NCI-H2081 (cell line): ENCODE data around the gene DEPDC4.

Experiments
- DNase-seq, 2 experiments: peaks; one replicate each; lab custom pipeline; 2025; lab: John Stamatoyannopoulos, UW

Gene DEPDC4

GRCh38 chr12:100213016-100213891, 53.6 kb downstream of the DEPDC4 start:
- DNase-seq, result no peak

- no peak for DNase-seq
These were observed 55.2 kb downstream of the DEPDC4 start for GRCh38 chr12:100211698-100212097.

DNA sequence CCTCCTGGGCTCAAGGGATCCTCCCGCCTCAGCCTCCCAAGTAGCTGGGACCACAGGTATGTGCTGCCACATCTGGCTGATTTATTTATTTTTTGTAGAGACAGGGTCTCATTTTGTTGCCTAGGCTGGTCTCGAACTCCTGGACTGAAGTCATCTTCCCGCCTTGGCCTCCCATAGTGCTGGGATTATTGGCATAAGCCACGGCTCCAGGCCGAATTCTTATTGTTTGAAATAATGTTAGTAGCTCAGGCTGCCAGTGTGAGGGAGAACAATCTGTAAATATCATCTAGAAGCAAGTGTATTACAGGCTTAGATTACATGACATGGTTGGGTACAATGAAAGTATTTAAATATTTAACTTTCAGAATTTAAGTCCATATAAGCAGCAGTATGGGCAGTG, 58.0 kb downstream of the DEPDC4 start:
- no peak for DNase-seq

GRCh38 chr12:100207311-100207710, 59.6 kb downstream of the DEPDC4 start:
- no peak for DNase-seq

DNA sequence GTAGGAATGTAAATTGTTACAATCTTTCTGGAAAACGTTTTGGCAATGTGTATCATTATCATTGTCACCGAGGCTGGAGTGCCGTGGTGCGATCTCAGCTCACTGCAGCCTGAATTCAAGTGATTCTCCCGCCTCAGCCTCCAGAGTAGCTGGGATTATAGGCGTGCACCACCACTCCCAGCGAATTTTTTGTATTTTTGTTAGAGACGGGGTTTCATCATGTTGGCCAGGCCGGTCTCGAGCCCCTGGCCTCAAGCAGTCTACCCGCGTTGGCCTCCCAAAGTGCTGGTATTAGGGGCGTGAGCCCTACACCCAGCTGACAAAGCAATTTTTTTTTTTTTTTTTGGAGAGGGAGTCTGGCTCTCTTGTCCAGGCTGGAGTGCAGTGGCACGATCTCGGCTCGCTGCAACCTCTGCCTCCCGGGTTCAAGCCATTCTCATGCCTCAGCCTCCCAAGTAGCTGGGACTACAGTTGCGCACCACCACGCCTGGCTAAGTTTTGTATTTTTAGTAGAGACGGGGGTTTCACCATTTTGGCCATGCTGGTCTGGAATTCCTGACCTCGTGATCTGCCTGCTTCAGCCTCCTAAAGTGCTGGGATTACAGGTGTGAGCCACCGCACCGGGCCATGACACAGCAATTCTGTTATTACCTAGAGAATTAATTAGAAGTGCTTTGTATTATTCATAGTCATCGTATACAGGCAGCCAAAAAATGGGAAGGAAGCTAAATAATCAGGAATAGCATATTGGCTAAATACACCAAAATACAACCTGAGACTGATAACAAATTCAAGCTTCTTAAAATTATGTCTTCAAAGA, 65.1 kb downstream of the DEPDC4 start:
- no peak for DNase-seq

DNA sequence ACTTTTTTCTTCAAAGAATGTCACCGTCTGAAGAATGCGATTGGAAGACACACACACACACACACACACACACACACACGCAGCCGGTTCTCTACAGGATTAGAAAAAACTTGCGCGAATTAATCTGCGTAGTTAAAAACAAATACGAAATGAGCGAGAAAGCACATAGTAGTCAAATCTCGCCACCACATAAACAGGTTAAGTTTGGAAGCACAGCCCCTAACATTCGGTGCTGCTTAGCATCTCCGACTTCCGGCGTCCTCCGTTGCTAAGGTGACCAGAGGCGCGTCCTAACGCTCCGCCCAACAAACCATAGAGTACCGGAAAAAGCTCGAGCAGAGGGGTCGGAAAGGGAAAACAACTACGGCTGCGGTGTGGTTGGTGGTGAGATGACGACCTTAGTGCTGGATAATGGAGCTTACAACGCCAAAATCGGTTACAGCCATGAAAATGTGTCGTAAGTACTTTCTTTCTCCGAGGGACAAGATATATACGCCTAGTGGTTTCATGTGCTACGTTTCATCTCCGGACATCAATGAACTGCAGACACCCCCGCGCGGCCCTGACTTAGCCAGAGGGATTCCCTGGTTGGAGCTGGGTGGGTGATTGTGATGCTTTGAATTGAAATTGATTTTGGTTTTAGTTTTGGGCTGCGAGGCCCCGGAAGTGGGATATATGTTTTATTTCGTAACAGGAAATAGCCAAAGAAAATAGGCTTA, 66.3 kb downstream of the DEPDC4 start, which contains the start of gene ACTR6:
TSS of gene ACTR6 (plus strand) at position 353 of the 719 bp plus-strand sequence. CDS start at position 390, 37 bp downstream.
- peak; percentile 91 to 94 for DNase-seq

DNA sequence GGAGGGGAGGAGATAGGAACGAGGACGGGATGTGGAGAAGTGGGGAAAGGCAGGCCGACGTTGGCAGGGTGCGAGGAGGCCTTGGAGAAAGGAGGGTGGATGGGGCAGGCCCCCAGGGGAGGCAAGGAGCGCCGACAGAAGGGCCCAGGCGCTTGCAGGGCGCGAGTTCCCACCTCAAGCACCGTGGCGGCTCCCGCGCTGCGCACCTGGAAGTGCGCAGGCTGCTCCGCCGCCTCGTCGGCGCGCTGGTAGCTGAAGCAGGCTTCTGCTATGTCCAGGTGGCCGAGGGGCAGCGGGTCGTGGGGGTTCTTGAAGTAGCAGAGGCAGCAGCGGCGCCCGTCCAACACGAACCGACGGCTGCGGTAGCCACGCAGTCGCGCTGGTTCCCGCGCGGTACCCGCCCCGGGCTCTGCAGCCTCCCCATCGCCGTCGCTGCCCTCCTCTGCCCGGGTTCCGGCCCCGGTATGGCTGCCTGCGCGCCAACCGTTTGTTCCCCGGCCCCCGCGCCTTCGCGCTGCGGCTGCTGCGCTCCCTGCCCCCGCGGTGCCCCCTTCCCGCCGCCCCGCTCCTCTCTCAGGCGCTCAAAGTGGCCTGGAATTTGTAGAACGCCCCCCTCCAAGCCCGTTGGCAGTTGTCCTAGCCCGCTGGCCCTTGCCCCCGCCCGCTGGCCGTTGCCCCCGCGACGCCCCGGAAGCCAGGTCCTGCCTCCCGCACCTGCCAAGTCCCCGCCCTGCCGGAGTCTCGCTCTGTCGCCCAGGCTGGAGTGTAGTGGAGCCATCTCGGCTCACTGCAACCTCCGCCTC, 67.3 kb downstream of the DEPDC4 start:
- peak; percentile 38 to 71 for DNase-seq

GRCh38 chr12:100199023-100199346, 67.9 kb downstream of the DEPDC4 start:
- DNase-seq, result no peak

- DNase-seq, result no peak
These were observed 69.4 kb downstream of the DEPDC4 start for GRCh38 chr12:100197486-100197885.

GRCh38 chr12:100193085-100193484, 73.8 kb downstream of the DEPDC4 start:
- no peak for DNase-seq
